Loucy (cell line): ENCODE data around the gene MED1.

Experiments used
- H2AFZ ChIP-seq: fragments of 200-600 bp; sonication (generic); 2 replicates; pipeline ENCODE4 v1.6.0; 2016; ENCODE audit warnings: antibody characterized with exemption, mild to moderate bottlenecking, low read length, moderate library complexity
- H3F3A ChIP-seq: fragments of 200-600 bp; 2 replicates; pipeline ENCODE4 v1.6.0; 2016; ENCODE audit warnings: antibody characterized with exemption, low read depth, mild to moderate bottlenecking
- H3K27me3 ChIP-seq: fragments of 200-600 bp; sonication (generic); 2 replicates; pipeline ENCODE4 v1.6.1; 2014; ENCODE audit warnings: low read length, mild to moderate bottlenecking; ENCODE audit not compliant: insufficient read depth, poor library complexity, severe bottlenecking
- H3K36me3 ChIP-seq: fragments of 200-600 bp; sonication (generic); 2 replicates; pipeline ENCODE4 v1.6.1; 2016; ENCODE audit warnings: low read length; ENCODE audit not compliant: insufficient read depth
- H3K4me1 ChIP-seq: fragments of 200-600 bp; sonication (generic); 2 replicates; pipeline ENCODE4 v1.5.1; 2014; ENCODE audit warnings: low read length, mild to moderate bottlenecking; ENCODE audit not compliant: insufficient read depth, poor library complexity, severe bottlenecking
- H3K4me2 ChIP-seq: fragments of 200-600 bp; sonication (generic); 2 replicates; pipeline ENCODE4 v1.6.0; 2014; ENCODE audit warnings: antibody characterized with exemption, low read length, low read depth, mild to moderate bottlenecking; ENCODE audit not compliant: poor library complexity, severe bottlenecking
- H3K4me3 ChIP-seq: fragments of 200-600 bp; sonication (generic); 2 replicates; pipeline ENCODE4 v1.5.1; 2014; ENCODE audit warnings: low read length, mild to moderate bottlenecking, mixed read lengths; ENCODE audit not compliant: poor library complexity, severe bottlenecking
- H3K79me2 ChIP-seq: fragments of 200-600 bp; sonication (generic); 2 replicates; pipeline ENCODE4 v1.6.1; 2014; ENCODE audit warnings: low read length; ENCODE audit not compliant: insufficient read depth
- H3K9ac ChIP-seq: fragments of 200-600 bp; sonication (generic); 2 replicates; pipeline ENCODE4 v1.6.0; 2014; ENCODE audit warnings: mild to moderate bottlenecking, low read depth, low read length, moderate library complexity; ENCODE audit not compliant: poor library complexity, severe bottlenecking
- H3K9me2 ChIP-seq: fragments of 200-600 bp; sonication (generic); replicated peaks from 2 replicates; pipeline ENCODE4 v1.6.1; 2016; ENCODE audit warnings: low read depth, low read length, mixed read lengths
- H3K9me3 ChIP-seq: fragments of 200-600 bp; sonication (generic); 2 replicates; pipeline ENCODE4 v1.6.1; 2014; ENCODE audit warnings: mild to moderate bottlenecking, antibody characterized with exemption, low read length, low read depth; ENCODE audit not compliant: insufficient read depth
- H4K20me1 ChIP-seq: fragments of 200-600 bp; sonication (generic); 2 replicates; pipeline ENCODE4 v1.6.0; 2014; ENCODE audit warnings: antibody characterized with exemption, low read length, mild to moderate bottlenecking; ENCODE audit not compliant: insufficient read depth, poor library complexity, severe bottlenecking
- EZH2phosphoT487 ChIP-seq: fragments of 200-600 bp; IDR thresholded peaks from 2 replicates; pipeline ENCODE4 v1.6.1; 2018; ENCODE audit warnings: antibody characterized with exemption, mild to moderate bottlenecking, moderate library complexity, borderline replicate concordance
- TF ChIP-seq, protein P1 (sequence below): fragments of 200-600 bp; sonication (generic); conservative IDR thresholded peaks from 2 replicates; pipeline ENCODE4 v1.5.1; 2014; ENCODE audit warnings: mild to moderate bottlenecking, antibody characterized with exemption, low read length

MED1 gene

DNA sequence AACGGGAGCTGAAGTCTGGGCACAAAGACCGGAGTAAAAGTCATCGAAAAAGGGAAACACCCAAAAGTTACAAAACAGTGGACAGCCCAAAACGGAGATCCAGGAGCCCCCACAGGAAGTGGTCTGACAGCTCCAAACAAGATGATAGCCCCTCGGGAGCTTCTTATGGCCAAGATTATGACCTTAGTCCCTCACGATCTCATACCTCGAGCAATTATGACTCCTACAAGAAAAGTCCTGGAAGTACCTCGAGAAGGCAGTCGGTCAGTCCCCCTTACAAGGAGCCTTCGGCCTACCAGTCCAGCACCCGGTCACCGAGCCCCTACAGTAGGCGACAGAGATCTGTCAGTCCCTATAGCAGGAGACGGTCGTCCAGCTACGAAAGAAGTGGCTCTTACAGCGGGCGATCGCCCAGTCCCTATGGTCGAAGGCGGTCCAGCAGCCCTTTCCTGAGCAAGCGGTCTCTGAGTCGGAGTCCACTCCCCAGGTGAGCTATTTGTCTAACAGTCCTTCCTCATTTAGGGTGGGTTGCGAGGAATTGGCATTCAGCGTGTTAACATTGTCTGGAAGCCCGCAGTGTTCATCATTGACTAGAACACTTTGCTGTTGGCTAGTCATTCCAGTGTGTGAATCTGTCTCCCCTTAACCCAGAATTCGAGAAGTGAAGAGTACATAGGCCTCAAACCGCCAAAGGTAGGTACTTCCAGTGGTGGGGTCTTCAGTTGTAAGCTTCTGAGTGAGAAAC lies 11.7 kb upstream of the MED1 start:
- Histone ChIP-seq H3K36me3 (no peaks in the 10 kb centered on the region), H3K4me2 (peak overlapping the region; percentile 97), H3K9me2 (no peaks in the 10 kb centered on the region), H3K4me1 (peaks cover 28% of the 10 kb centered on the region), H3K27me3 (no peaks in the 10 kb centered on the region), H4K20me1 (peaks cover 55% of the 10 kb centered on the region), H3K79me2 (peaks cover 65% of the 10 kb centered on the region), H2AFZ (no peak overlapping the region), H3K9me3 (no peaks in the 10 kb centered on the region), H3F3A (peaks cover 3% of the 10 kb centered on the region; the same call in 1 of the 2 replicates), H3K4me3 (peak overlapping the region; percentile 95), H3K9ac (peak overlapping the region; percentile 96)
- no peak for TF ChIP-seq EZH2phosphoT487
- TF ChIP-seq, protein P1, sequence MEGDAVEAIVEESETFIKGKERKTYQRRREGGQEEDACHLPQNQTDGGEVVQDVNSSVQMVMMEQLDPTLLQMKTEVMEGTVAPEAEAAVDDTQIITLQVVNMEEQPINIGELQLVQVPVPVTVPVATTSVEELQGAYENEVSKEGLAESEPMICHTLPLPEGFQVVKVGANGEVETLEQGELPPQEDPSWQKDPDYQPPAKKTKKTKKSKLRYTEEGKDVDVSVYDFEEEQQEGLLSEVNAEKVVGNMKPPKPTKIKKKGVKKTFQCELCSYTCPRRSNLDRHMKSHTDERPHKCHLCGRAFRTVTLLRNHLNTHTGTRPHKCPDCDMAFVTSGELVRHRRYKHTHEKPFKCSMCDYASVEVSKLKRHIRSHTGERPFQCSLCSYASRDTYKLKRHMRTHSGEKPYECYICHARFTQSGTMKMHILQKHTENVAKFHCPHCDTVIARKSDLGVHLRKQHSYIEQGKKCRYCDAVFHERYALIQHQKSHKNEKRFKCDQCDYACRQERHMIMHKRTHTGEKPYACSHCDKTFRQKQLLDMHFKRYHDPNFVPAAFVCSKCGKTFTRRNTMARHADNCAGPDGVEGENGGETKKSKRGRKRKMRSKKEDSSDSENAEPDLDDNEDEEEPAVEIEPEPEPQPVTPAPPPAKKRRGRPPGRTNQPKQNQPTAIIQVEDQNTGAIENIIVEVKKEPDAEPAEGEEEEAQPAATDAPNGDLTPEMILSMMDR: no peak

DNA sequence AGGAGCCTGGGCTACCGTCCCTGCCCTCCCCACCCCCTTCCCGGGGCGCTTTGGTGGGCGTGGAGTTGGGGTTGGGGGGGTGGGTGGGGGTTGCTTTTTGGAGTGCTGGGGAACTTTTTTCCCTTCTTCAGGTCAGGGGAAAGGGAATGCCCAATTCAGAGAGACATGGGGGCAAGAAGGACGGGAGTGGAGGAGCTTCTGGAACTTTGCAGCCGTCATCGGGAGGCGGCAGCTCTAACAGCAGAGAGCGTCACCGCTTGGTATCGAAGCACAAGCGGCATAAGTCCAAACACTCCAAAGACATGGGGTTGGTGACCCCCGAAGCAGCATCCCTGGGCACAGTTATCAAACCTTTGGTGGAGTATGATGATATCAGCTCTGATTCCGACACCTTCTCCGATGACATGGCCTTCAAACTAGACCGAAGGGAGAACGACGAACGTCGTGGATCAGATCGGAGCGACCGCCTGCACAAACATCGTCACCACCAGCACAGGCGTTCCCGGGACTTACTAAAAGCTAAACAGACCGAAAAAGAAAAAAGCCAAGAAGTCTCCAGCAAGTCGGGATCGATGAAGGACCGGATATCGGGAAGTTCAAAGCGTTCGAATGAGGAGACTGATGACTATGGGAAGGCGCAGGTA lies 11.0 kb upstream of the MED1 start:
- H3K36me3 ChIP-seq: no peaks in the 10 kb centered on the region
- no peaks in the 10 kb centered on the region for H3K9me2 ChIP-seq
- TF ChIP-seq, protein P1: no peak
- no peak for TF ChIP-seq EZH2phosphoT487
- H3K9me3 ChIP-seq: no peaks in the 10 kb centered on the region
- H3K4me1 ChIP-seq: peaks cover 22% of the 10 kb centered on the region
- no peak overlapping the region for H2AFZ ChIP-seq
- H3K4me2 ChIP-seq: peak overlapping the region; percentile 97
- H3F3A ChIP-seq: peaks cover 3% of the 10 kb centered on the region; the same call in 1 of the 2 replicates
- H4K20me1 ChIP-seq: peaks cover 48% of the 10 kb centered on the region
- peak overlapping the region; percentile 95 for H3K4me3 ChIP-seq
- H3K27me3 ChIP-seq: no peaks in the 10 kb centered on the region
- peaks cover 57% of the 10 kb centered on the region for H3K79me2 ChIP-seq
- peak overlapping the region; percentile 96 for H3K9ac ChIP-seq

DNA sequence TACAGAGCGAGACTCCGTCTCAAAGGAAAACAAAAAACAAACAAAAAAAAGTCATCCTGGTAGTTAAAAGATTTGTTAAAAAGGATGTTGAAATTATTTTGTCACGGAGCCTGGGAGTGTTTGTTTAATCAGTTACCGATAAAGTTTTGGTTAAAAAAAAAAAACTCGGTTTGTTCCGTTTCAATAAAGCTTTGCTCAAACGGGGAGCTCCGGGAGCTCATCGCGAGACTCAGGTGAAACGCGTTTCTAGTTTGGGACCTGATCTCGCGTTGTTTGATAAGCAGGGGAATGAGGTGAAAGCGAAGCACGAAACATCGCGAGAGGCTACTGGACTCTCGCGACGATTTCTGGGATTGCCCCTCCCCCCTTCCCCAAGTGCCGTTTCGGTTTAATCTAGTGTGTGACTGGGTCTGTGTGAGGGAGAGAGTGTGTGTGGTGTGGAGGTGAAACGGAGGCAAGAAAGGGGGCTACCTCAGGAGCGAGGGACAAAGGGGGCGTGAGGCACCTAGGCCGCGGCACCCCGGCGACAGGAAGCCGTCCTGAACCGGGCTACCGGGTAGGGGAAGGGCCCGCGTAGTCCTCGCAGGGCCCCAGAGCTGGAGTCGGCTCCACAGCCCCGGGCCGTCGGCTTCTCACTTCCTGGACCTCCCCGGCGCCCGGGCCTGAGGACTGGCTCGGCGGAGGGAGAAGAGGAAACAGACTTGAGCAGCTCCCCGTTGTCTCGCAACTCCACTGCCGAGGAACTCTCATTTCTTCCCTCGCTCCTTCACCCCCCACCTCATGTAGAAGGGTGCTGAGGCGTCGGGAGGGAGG lies 10.3 kb upstream of the MED1 start, which contains the start of gene CDK12:
Gene CDK12, plus strand, starts transcription at position 374 of the 813 bp plus-strand sequence. CDS start 586 bp downstream, outside the sequence.
- H3K27me3 ChIP-seq: no peaks in the 10 kb centered on the region

More for the DNA sequence above, 10.3 kb upstream of the MED1 start, which contains the start of gene CDK12:
- peak within 1 kb of the TSS; percentile 95 for H3K4me3 ChIP-seq
- peak within 1 kb of the TSS; percentile 100 for H2AFZ ChIP-seq
- peak within 1 kb of the TSS; percentile 97 for H3K4me2 ChIP-seq
- no peaks in the 10 kb centered on the region for H3K36me3 ChIP-seq
- H3K9ac ChIP-seq: peak within 1 kb of the TSS; percentile 96
- H3K4me1 ChIP-seq: peaks cover 22% of the 10 kb centered on the region
- peaks cover 3% of the 10 kb centered on the region; the same call in 1 of the 2 replicates for H3F3A ChIP-seq
- peaks cover 41% of the 10 kb centered on the region for H4K20me1 ChIP-seq
- peaks cover 50% of the 10 kb centered on the region for H3K79me2 ChIP-seq
- H3K9me2 ChIP-seq: no peaks in the 10 kb centered on the region
- TF ChIP-seq, protein P1: no peak
- no peak for TF ChIP-seq EZH2phosphoT487
- no peaks in the 10 kb centered on the region for H3K9me3 ChIP-seq
